H1 (cell line): ENCODE measurements around the gene PEX12. TPM values are rescaled to one million over a fixed set of nuclear protein-coding genes. Genes with fewer than 3 reads are reported as not detected.

Experiments
- polyA plus RNA-seq, 7 experiments: library from polyadenylated mRNA; depleted of rRNA in 3 of 7; stranded (reverse) in 5 of 7; unstranded in 2 of 7; fragments of >200 nt in 5 of 7; fragments of 200-250 nt in 2 of 7; gene quantifications; 1 replicate in 5 of 7; 2 replicates in 1 of 7; 4 replicates in 1 of 7; pipeline versions ENCODE4 v1.2.1 to v1.2.3, GENCODE V29; 2011 to 2013; ENCODE audit warnings: missing spikeins in 2 of 7, mixed read lengths in 2 of 7
- total RNA-seq: library from RNA; stranded (reverse); fragmentation: NEBNext Ultra II Directional; extraction: Animal tissue kit (Norgen Biotek cat#: 25700); gene quantifications from 2 replicates; pipeline ENCODE4 v1.2.1, GENCODE V29; 2021
- TF ChIP-seq, protein P1 (sequence below), 3 experiments: IDR thresholded peaks; 1 replicate in 2 of 3; 2 replicates in 1 of 3; pipeline versions ENCODE4 v1.5.1 to v1.6.1; 2011; ENCODE audit warnings: low read length in 3 of 3, mild to moderate bottlenecking in 3 of 3, inconsistent platforms in 2 of 3, low read depth in 1 of 3, moderate library complexity in 1 of 3; ENCODE audit not compliant: insufficient read depth in 1 of 3; ENCODE audit errors: control extremely low read depth in 1 of 3

PEX12 gene
- total and polyA plus RNA-seq, 2 of the 8 experiments (the other 6 are each of a cell fraction or from before 2014, with no cell fraction given) = 3.0 to 5.9 TPM

DNA sequence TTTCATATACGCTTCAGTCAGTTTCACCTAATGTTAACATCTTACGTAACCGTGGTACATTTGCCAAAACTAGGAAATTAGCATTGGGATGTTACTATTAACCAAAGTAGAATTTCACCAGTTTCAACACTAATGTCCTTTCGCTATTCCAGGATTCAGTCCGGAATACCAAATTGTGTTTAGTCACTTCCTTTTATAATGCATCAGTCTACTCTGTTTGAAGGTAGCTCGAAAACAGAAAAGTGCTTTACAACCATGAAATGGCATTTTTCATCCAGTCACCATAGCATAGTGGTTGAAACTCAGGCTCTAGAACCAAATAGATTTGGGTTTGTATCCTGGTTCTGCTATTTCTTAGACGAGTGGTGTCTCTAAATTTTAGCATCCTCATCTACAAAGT lies 38.2 kb upstream of the PEX12 start (continued):
- TF ChIP-seq, protein P1, sequence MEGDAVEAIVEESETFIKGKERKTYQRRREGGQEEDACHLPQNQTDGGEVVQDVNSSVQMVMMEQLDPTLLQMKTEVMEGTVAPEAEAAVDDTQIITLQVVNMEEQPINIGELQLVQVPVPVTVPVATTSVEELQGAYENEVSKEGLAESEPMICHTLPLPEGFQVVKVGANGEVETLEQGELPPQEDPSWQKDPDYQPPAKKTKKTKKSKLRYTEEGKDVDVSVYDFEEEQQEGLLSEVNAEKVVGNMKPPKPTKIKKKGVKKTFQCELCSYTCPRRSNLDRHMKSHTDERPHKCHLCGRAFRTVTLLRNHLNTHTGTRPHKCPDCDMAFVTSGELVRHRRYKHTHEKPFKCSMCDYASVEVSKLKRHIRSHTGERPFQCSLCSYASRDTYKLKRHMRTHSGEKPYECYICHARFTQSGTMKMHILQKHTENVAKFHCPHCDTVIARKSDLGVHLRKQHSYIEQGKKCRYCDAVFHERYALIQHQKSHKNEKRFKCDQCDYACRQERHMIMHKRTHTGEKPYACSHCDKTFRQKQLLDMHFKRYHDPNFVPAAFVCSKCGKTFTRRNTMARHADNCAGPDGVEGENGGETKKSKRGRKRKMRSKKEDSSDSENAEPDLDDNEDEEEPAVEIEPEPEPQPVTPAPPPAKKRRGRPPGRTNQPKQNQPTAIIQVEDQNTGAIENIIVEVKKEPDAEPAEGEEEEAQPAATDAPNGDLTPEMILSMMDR (IDR thresholded peaks at IDR 0.05; ENCODE audit: control extremely low read depth in 1 of 3, insufficient read depth in 1 of 3, low read depth in 1 of 3, low read length in 3 of 3) = no peak
- TF ChIP-seq, all 59 proteins: peak for 0
